GM21723 (cell line): Measurements from ENCODE around the gene SPINK7.
"Not testable (repeated sequence)": the region's sequence is repeated elsewhere in the genome, so short reads cannot be mapped to it uniquely, and the experiment has no call there.

ENCODE experiments used
- ATAC-seq: cut with Tn5 transposase; IDR thresholded peaks from one replicate; pipeline ENCODE4 v1.9.1; 2021; ENCODE audit warnings: mild to moderate bottlenecking, moderate library complexity; ENCODE audit not compliant: unreplicated experiment

Gene SPINK7

DNA sequence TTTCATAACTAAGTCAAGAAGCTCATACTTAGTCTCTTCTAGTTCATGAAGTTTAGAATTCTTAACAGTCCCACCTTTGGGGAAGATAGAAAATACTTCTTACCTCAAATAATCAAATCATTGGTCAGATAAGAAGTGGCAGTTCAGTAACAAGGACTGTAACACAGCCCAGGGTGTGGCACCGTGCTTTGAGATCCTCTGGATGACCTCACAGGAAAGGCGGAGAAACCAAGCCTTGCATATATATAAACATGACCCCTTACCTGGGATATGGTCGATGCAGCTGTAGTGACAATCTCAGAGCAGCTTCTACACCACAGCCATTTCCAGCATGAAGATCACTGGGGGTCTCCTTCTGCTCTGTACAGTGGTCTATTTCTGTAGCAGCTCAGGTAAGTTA lies at the start of gene SPINK7:
TSS of gene SPINK7 (plus strand) at position 271 of the 400 bp plus-strand sequence. CDS start at position 332, 61 bp downstream.
- no peak for ATAC-seq

DNA sequence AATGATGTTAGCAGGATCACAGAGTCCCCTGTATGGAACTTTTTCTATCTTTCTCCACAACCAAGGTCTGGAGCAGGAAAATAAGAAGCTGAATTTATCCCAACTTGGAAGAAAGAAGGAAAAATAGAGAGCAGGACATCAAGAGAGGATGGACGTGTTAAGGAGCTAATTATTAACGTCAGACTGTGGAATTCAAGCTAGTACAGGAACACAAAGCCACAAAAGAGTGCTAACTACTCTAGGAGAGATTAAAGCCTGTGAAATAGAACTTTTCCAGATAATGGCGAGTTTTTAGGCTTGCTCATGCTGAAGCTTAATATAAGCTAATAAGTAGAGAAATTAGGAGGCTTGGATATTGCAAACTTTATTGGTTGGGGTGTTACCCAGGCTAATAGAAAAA lies 44.3 kb upstream of the SPINK7 start:
- no peak for ATAC-seq

DNA sequence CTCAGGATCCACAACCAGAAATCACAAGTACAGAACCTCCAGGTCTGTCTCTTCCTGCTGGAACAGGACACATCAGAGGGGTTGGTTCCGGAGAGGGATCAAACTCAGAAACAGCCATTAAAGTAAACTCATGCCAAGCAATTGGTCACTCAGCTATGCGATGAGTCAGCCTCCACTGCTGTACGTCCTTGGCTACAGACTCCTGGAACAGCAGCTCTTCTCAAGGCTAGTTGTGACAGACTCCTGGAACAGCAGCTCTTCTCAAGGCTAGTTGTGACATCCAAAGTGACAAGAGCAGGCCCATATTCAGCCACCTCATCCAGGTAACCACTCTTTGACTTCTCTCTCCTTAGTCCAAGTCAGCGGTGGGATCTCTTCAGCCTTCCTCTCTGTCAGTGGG lies 43.7 kb upstream of the SPINK7 start, which contains the start of gene SPINK13:
TSS of gene SPINK13 (plus strand) at position 229 of the 400 bp plus-strand sequence. CDS start 1,279 bp downstream, outside the sequence.
- ATAC-seq = no peak

DNA sequence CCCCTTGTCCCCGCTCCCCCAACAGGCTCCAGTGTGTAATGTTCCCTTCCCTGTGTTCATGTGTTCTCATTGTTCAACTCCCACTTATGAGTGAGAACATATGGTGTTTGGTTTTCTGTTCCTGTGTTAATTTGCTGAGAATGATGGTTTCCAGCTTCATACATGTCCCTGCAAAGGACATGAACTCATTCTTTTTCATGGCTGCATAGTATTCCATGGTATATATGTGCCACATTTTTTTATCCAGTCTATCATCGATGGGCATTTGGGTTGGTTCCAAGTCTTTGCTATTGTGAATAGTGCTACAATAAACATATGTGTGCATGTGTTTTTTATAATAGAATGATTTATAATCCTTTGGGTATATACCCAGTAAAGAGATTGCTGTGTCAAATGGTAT lies 37.1 kb upstream of the SPINK7 start:
- ATAC-seq = not testable (repeated sequence)

DNA sequence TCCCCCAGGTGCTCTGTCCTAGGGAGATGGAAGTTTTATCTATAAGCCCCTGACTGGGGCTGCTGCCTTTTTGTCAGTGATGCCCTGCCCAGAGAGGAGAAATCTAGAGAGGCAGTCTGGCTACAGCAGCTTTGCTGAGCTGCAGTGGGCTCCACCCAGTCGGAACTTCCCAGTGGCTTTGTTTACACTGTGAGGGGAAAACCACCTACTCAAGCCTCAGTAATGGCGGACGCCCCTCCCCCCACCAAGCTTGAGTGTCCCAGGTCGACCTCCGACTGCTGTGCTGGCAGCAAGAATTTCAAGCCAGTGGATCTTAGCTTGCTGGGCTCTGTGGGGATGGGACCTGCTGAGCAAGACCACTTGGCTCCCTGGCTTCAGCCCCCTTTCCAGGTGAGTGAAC lies 31.3 kb upstream of the SPINK7 start:
- not testable (repeated sequence) for ATAC-seq

DNA sequence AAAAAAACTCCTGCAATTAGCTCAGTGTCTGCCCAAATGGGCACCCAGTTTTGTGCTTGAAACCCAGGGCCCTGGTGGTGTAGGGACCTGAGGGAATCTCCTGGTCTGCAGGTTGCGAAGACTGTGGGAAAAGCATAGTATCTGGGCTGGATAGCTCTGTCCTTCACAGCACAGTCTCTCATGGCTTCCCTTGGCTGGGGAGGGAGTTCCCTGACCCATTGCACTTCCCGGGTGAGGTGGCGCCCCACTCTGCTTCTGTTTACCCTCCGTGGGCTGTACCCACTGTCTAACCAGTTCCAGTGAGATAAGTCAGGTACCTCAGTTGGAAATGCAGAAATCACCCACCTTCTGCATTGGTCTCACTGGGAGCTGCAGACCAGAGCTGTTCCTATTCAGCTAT lies 30.9 kb upstream of the SPINK7 start:
- not testable (repeated sequence) for ATAC-seq

DNA sequence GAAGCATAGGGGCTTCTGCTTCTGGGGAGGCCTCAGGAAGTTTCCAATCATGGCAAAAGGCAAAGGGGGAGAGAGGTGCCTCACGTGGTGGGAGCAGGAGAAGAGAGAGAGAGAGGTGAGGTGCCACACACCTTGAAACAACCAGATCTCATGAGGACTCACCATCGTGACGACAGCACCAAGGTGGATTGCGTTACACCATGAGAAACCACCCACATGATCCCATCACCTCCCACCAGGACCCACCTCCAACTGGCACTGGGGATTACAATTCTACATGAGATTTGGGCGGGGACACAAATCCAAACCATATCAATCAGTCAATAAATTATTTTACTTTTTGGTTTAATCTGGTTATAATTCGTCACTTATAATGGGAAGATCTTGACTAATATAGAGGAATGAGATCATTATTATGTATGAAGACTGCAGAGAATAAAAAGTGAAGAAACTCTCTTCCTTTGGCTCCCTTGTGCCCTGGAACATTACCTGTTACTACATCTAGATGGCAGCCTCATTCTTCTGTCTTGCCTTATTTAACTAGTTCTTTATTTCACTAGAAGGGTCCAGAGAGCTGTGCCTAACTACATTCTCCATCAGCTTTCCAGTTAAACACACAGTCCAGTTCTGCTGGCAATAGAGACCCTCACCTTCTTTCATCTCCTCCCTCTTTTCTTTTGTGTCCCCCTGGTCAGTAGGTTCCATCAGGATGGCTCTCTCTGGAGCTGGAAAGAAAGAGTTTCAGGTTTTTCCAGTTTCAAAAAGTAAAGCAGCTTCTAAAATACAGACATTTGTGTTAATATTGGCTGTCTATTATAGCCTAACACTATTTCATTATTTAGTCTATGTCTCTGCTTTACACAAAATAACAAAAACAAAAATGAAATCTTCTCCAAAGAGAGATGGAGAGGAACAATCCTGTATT lies 21.7 kb upstream of the SPINK7 start:
- no peak for ATAC-seq

DNA sequence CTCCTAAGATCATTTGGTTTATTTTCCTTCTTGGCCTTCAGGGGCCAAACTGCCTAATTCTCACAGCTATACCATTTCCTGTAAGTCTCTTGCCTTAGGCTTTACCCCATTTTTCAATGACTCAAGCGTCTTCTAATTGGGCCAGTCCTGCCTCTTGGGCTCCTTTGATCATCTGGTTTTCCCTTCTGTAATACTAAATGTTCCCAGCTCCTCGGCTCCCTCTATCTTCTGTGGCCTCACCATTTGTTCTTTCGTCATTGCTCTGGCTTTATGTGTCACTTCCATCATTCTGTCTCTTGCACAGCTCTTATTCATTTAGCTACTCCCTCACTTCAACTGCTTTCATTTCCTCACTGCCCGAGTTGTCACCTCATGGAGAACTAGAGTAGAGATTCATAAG lies 14.5 kb upstream of the SPINK7 start:
- no peak for ATAC-seq

DNA sequence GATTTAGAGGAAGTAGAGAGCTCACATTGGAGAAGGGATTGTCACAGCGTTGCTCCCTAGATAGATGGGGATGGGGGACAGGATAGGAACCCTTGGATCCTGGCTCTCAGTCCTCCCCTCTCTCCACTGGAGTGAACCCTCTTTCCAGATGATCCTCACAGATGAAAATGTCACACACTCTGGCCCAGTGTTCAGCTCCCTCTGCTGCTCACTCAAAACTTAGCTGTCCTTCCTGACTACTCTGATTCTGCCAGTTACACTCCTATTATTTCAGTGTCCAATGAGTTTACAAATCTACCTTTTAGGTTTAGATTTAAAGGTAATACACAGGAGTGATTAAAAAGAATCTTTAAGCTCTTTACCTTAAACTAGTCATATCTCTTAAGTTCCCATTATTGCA lies 5.8 kb upstream of the SPINK7 start:
- no peak for ATAC-seq

DNA sequence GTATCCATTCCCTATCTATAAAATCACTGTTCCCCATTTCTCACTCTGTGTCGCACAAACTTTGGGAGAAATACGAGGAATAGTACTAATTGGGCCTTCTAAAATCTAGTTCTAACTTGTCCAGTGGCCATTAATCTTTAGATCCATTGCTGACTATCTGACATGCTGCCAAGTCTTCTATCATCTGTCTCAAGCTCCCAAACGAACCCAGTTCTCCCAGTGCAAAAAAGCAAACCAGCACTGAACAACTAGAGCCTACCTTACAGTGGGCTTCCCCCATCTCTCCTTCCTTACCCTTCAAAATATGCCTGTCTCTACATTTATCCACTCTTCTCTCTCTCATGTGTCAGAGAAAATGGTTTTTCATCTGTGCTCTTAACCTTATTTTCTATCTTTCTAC lies 3.2 kb upstream of the SPINK7 start:
- ATAC-seq = no peak

DNA sequence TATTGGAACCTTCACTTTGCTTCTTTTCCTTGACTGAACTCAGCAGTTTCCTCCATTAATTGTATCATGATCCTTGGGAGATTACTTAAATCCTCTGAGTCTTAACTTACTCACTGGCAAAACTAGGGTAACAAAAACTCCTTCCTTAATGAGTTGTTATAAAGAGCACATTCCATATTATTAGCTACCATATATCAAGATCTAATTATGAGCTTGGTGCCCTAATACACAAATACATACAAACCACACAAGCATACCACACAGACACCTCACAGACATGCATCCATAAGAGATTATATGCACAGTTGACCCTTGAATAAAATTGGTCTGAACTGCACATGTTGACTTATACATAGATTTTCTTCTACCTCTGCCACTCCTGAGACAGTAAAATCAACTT lies 2.5 kb upstream of the SPINK7 start:
- no peak for ATAC-seq

DNA sequence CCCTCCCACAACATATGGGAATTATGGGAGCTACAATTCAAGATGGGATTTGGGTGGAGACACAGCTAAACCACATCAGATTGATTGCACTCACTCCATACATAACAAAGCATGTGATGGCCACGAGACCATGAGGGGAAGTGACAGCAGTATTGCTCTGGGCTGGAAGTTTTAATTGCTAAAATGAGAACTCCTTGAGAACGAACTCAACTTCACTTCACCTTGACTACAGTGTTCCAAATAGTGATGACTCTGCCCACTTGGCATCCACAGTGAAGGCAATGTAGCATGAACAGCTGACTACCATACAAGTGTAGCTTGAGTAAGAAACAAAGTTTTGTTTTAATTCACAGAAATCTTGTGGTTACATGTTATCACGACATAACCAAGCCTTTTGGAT lies 739 bp upstream of the SPINK7 start:
- no peak for ATAC-seq

DNA sequence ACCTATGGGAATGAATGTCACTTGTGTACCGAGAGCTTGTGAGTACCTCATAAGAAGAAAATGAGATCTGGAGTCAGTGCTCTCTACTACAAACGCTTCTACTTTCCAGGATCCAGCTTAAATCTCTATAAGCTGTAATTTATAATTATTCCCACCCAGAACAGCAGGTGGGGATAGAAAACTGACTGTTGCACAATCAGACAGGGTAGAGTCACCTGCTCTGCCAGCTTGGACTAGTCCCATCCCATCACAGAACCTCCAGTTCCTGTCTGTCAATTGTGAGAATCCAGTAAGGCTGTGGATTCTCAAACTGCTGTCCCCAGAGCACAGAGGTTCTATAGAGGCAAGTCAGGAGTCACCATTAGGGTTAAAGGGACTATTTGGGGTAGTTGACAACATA lies 2.0 kb downstream of the SPINK7 start:
- ATAC-seq = no peak

DNA sequence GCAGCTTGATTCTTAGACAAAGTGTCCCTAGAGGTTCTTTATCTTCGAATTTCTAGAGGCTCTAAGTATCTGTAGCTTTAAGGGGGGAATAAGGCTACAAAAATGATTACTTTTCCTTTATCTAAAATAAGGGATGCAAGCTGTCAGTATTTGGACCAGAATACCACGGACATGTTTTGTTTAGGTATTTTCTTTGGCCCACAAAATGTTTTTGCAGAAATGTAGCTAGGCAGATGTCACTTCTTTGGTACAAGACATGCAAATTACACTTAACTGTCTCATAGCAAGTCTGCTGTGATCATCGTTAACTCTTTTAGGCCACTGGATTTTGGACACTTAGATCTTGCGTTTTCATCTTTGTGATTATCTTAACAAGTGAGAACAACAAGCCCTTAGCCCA lies 2.5 kb downstream of the SPINK7 start:
- no peak for ATAC-seq

DNA sequence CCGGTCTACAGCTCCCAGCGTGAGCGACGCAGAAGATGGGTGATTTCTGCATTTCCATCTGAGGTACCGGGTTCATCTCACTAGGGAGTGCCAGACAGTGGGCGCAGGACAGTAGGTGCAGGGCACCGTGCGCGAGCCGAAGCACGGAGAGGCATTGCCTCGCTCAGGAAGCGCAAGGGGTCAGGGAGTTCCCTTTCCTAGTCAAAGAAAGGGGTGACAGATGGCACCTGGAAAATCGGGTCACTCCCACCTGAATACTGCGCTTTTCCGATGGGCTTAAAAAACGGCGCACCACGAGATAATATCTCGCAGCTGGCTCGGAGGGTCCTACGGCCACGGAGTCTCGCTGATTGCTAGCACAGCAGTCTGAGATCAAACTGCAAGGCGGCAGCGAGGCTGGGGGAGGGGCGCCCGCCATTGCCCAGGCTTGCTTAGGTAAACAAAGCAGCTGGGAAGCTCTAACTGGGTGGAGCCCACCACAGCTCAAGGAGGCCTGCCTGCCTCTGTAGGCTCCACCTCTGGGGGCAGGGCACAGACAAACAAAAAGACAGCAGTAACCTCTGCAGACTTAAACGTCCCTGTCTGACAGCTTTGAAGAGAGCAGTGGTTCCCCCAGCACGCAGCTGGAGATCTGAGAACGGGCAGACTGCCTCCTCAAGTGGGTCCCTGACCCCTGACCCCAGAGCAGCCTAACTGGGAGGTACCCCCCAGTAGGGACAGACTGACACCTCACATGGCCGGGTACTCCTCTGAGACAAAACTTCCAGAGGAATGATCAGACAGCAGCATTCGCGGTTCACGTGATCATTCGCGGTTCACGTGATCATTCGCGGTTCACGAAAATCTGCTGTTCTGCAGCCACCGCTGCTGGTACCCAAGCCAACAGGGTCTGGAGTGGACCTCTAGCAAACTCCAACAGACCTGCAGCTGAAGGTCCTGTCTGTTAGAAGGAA lies 8.1 kb downstream of the SPINK7 start:
- ATAC-seq = not testable (repeated sequence)

DNA sequence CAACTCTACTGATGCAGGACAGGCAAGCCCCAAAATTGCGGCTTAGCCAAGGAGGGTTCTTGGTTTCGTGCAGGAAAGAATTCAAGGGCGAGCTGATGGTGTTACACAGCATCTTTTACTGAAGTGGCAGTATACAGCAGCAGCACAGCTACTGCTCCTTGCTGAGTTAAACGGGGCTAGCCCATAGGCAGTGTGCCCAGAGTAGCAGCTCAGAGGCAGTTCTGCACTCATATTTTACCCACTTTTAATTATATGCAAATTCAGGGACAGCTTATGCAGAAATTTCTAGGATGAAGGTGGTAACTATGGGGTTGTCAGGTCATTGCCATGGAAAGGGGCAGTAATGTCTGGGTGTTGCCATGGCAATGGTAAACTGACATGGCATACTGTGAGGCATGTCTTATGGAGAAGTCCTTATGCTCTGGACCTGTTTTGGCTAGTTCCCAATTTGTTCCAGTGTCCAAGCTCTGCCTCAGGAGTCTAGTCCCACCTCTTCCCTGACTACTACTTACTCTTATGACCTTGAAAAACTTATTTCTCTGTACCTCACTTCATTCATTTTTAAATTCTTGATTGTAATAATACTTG lies 21.1 kb downstream of the SPINK7 start:
- no peak for ATAC-seq

DNA sequence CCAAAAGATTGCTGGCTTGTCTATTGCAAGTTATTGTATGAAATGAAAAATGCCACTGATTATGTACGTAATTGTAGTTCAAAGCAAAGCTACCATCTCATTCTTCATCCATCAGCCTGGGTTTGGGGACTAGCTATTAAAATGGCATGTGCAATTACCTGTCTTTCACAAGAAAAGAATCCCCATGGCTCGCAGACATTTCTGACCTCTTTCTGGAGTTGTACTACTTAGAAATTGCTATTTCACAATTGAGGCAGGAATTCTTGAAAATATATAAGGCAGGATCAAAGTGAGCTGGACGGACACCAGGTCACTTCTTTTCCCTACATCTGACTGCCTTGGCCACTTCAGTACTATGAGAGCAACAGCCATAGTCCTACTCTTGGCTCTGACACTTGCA lies 23.0 kb downstream of the SPINK7 start, which contains the start of gene SPINK9:
TSS of gene SPINK9 (plus strand) at position 301 of the 400 bp plus-strand sequence. CDS start at position 356, 55 bp downstream.
- ATAC-seq = no peak

DNA sequence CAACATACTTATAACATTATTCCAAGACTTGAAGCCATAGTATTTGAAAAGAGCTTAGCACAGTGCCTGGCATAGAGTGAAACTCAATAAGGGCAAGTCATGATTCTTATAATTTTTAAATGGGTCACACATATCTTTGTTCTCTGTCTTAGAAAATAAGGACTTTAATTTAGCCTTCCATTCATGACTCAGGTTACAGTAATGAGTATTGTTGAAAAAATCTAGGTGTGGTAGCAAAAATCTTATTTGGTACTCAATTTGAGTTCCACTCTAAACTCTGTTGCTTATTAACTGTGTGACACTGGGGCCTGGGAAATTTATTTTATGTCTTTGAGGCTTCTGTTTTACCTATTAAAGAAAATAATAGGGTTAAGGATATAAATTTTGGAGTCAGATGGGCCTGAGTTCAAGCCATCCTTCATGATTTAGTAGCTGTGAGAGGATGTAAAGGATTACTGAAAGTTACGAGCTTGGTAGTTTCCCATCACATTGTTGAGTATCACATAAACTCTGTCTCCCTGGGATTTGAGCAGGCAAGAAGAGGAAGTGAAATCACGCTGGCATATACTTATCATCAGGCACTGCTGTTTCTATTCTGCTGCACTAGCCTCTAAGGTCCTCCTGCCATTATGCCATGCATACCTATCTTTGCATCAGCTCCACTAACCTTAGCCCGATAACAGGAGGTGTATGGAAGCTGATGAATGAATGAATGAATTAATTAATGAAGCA lies 24.6 kb downstream of the SPINK7 start:
- peak; percentile 84 for ATAC-seq

DNA sequence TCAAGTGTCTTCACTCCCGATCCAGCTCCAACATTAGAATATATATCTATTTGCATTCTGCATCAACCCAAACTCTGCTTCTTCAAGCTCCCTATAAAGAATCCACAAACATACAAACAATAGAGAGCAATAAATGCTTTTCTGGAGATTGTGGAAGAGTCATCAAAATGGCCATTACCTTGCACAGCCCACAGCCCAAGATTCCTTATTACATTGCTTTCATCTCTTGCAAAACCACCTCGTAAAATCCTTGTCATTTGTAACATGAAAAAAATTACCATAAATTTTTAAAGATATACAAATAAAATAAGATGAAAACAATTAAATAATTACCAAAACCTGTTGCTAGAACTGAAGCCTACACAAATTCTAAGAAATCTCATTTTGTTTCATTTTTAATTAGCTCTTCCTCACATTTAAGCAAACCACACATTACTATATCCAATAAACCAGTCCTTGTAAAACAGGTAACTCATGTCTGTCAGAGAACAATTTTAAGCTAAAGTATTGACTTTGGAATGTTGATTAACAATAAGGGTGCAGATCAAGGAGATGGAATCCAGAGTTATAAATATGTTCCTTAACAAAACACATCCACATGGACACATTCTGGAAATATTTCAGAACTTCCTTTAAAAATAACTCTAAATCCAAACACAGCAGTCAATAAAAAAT lies 30.3 kb downstream of the SPINK7 start:
- no peak for ATAC-seq

DNA sequence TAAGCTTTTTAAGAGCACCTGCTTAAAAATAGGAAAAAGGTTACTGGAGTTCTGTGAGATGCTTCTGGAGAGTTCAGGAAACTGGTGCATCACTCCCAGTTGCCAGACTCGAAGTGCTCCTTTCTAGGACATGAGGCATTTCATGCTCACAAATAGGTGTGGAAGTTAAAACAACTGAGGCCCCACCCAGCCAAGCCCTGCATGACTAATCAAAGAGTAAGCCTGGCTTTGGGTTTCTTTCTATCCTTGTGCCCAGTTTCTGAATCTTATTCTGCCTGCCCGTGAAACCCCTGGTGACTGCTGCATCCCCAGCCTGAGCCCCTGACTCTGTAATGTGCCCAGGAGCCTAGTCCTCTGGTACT lies 30.8 kb downstream of the SPINK7 start:
- ATAC-seq = no peak
